Activated T-cell treated with anti-CD3 and anti-CD28 coated beads, Interleukin-2, amount 50 U/mL, for 72 hours (primary cell): ENCODE measurements around the gene COBL. TPM values are rescaled to one million over a fixed set of nuclear protein-coding genes. Genes with fewer than 3 reads are reported as not detected.

ENCODE experiments used
- ATAC-seq, 2 donors: fragments of 150-1000 bp; cut with Tn5 transposase; replicated peaks in 1 of 2; 2 replicates each; pipeline ENCODE4 v1.10.0; 2021; ENCODE audit warnings: moderate library complexity in 2 of 2, mild to moderate bottlenecking in 1 of 2
- DNase-seq, 2 donors: peaks; one replicate each; pipeline ENCODE4 v3.0.0; 2021 to 2022; ENCODE audit warnings: mixed read lengths in 1 of 2
- H3K27ac Mint-ChIP-seq: one replicate; pipeline ENCODE4 v1.8.0; 2022; ENCODE audit warnings: mild to moderate bottlenecking, moderate library complexity, mixed read lengths
- H3K27me3 Mint-ChIP-seq: one replicate; pipeline ENCODE4 v1.8.0; 2022; ENCODE audit warnings: low read depth, mixed read lengths
- H3K36me3 Mint-ChIP-seq, 2 donors: one replicate each; pipeline ENCODE4 v1.8.0; 2022; ENCODE audit warnings: mixed read lengths in 2 of 2, mild to moderate bottlenecking in 1 of 2; ENCODE audit not compliant: insufficient read depth in 2 of 2
- H3K4me1 Mint-ChIP-seq: one replicate; pipeline ENCODE4 v1.8.0; 2022; ENCODE audit warnings: low read depth, mixed read lengths
- H3K4me3 Mint-ChIP-seq, 2 donors: one replicate each; pipeline ENCODE4 v1.8.0; 2022; ENCODE audit warnings: mild to moderate bottlenecking in 2 of 2, mixed read lengths in 2 of 2, moderate library complexity in 2 of 2
- H3K9me3 Mint-ChIP-seq, 2 donors: one replicate each; pipeline ENCODE4 v1.8.0; 2022; ENCODE audit warnings: mixed read lengths in 2 of 2
- total RNA-seq, 2 donors: library from RNA; stranded (reverse); gene quantifications; one replicate each; pipeline ENCODE4 v1.2.3, GENCODE V29; 2022

The COBL gene
- total RNA-seq, 2 donors from 2014 or later = not detected

DNA sequence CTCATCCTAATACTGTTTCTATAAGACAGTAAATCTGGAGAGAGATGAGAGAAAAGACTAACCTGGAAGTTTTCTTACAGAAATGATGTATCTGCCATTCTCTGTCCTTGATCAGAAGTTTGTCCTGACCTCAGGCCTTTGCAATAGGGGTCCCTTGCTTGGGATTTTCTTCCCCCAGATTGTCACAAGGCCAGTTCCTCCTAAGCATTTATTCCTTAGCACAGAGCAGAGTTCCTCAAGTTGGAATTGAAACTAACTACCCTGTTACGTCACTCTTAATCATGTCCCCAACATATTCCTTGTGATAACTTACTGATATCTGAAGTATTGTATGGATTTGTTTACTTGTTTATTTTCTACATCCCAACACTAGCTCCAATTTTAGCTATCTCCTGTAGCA is 202.1 kb downstream of the COBL start:
- DNase-seq = no peak
- H3K27ac Mint-ChIP-seq = no peak overlapping the region
- no peaks in the 10 kb centered on the region for H3K4me1 Mint-ChIP-seq
- H3K36me3 Mint-ChIP-seq = peaks cover 0 to 3% of the 10 kb centered on the region in 2 donors
- no peak for ATAC-seq
- peaks cover 0 to 2% of the 10 kb centered on the region in 2 donors for H3K9me3 Mint-ChIP-seq
- no peak overlapping the region for H3K4me3 Mint-ChIP-seq
- H3K27me3 Mint-ChIP-seq = no peaks in the 10 kb centered on the region

DNA sequence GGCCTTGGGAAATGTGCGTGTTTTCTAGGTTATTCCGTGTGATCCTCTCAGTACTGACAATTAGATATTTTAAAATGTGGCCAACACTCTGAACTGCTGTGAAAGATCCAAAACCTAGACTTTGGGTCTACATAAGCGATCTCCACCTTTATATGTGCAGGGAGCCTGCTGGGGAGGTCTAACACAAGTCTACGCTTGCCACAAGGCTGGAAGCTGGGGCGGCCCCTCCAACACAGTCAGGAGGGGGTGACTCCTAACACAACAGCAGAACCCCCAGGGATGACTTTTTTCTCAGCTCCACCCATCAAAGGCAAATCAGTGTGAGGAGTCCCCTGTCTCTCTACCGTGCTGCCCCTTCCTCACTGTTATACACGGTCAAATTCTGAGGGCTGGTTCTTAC is 202.6 kb downstream of the COBL start:
- no peak overlapping the region for H3K27ac Mint-ChIP-seq
- no peaks in the 10 kb centered on the region for H3K27me3 Mint-ChIP-seq
- peaks cover 0 to 2% of the 10 kb centered on the region in 2 donors for H3K9me3 Mint-ChIP-seq
- DNase-seq = no peak
- no peak for ATAC-seq
- H3K36me3 Mint-ChIP-seq = peaks cover 0 to 3% of the 10 kb centered on the region in 2 donors
- no peak overlapping the region for H3K4me3 Mint-ChIP-seq
- no peaks in the 10 kb centered on the region for H3K4me1 Mint-ChIP-seq

DNA sequence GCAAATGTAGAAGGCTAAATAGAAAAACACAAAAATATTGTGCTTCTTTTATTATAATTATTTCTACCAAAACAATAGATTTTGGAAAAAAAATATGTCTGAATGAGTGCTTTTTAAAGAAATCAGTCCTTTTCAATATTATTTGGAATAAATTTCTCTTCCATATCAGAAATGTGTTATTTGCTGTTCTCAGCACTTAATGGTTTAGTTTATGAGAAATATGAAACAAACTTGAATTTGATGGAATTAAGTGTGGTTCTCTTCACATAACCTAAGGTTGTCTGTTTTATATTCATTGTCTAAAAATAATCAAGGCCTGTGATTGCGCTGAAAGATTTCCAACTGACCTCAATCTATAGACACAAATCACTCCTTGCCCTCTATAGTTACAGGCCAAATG is 203.0 kb downstream of the COBL start:
- H3K27me3 Mint-ChIP-seq = no peaks in the 10 kb centered on the region
- no peak overlapping the region for H3K4me3 Mint-ChIP-seq
- no peaks in the 10 kb centered on the region for H3K4me1 Mint-ChIP-seq
- peaks cover 0 to 3% of the 10 kb centered on the region in 2 donors for H3K36me3 Mint-ChIP-seq
- DNase-seq (no peak), ATAC-seq (no peak)
- no peak overlapping the region for H3K27ac Mint-ChIP-seq
- H3K9me3 Mint-ChIP-seq = peaks cover 0 to 2% of the 10 kb centered on the region in 2 donors

DNA sequence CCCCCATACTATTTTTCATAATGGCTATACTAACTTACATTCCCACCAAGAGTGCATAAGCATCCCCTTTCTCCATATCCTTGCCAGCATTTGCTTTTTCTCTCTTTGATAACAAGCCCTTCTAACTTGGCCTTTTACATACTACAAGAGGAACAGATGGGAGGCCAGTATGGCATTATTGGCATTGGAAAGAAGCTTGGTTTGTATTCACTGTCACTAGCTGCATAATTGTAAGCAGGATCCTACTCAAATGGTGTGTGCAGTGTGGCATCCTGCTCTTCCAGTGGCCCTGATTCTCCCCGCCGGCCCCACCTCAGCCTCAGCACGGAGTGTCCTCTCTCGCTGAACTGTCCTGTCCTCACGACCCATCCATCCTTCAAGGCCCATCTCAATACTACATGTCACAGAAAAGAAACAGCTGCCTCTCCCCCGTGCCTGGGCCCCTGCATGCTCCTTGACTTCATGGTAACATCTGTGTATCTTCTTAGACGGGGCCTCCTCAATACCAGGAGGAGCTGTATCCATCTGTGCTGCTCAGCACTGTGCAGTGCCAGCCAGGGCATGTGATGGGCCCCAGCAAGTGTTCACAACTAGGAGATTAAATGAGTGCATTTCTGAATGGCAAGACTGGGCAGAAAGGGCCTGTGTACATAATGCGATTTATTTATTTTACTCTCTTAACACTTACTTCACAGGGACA is 205.2 kb downstream of the COBL start:
- no peak overlapping the region for H3K4me3 Mint-ChIP-seq
- no peaks in the 10 kb centered on the region for H3K27me3 Mint-ChIP-seq
- peaks cover 0 to 2% of the 10 kb centered on the region in 2 donors for H3K9me3 Mint-ChIP-seq
- H3K4me1 Mint-ChIP-seq = no peaks in the 10 kb centered on the region
- DNase-seq (no peak), ATAC-seq (no peak)
- peaks cover 0 to 3% of the 10 kb centered on the region in 2 donors for H3K36me3 Mint-ChIP-seq
- no peak overlapping the region for H3K27ac Mint-ChIP-seq

DNA sequence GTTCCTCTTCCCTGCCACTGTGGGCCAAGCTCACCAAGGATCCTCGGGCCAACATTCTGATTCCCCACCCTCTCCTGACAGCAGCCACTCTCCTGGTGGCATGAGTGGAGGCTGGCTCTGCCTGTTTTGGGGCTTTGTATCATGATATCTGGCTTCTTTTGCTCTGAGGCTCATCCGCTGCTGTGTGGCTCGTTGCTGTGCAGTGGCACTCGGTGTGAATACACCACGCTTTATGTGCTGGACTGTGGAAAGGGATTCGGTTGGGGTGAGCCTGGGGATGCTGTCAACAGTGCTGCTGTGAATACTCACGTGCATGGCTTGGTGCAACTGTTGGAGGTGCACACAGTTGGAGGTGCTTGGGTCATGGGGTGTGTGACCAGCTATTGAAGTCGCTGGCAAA is 208.5 kb downstream of the COBL start:
- no peaks in the 10 kb centered on the region for H3K27me3 Mint-ChIP-seq
- no peaks in the 10 kb centered on the region for H3K9me3 Mint-ChIP-seq
- no peaks in the 10 kb centered on the region for H3K36me3 Mint-ChIP-seq
- H3K4me1 Mint-ChIP-seq = no peaks in the 10 kb centered on the region
- no peak overlapping the region for H3K4me3 Mint-ChIP-seq
- ATAC-seq (no peak), DNase-seq (no peak)
- no peak overlapping the region for H3K27ac Mint-ChIP-seq

DNA sequence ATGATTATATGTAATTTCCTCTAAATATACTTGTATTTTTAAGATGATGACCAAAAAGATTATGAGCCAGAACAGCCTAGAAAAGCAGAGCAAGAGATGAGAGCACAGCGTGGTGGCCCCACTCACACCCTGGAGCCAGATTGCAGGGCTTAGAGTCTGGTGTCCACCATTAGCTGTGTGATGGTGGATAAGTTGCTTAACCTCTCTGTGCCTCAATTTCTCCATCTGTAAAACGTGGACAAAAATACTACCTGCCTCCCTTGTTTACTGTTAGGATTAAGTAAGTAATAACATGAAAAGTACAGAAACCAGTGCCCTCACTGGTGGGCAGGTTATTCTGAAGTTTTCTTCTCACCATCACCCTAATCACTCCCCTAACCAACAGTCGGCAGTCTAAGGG is 212.3 kb downstream of the COBL start:
- no peaks in the 10 kb centered on the region for H3K9me3 Mint-ChIP-seq
- H3K36me3 Mint-ChIP-seq = no peaks in the 10 kb centered on the region
- H3K27me3 Mint-ChIP-seq = peaks cover 7% of the 10 kb centered on the region
- no peak overlapping the region for H3K27ac Mint-ChIP-seq
- no peaks in the 10 kb centered on the region for H3K4me1 Mint-ChIP-seq
- no peak overlapping the region for H3K4me3 Mint-ChIP-seq
- DNase-seq = no peak
- no peak for ATAC-seq

DNA sequence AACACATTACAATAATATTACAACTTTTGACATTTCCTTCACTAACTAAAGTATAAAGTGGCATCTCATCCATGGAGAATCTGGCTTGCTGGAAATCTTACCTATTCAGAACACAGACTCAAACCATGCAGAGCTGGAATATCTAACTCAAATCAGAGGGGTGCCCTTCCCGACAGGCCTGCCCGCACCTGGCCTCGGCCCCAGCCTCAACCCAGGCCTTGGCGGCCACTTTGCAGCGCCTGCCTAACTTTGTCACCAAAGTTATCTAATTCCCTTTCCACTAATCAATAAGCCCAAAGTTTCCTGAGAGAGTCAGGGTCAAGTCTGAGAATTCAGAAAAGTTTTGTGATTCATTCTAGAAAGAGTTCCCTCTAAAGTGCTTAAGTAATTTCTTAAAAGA is 212.9 kb downstream of the COBL start:
- Mint-ChIP-seq H3K27ac (no peak overlapping the region), H3K27me3 (peaks cover 7% of the 10 kb centered on the region)
- no peak for DNase-seq

DNA sequence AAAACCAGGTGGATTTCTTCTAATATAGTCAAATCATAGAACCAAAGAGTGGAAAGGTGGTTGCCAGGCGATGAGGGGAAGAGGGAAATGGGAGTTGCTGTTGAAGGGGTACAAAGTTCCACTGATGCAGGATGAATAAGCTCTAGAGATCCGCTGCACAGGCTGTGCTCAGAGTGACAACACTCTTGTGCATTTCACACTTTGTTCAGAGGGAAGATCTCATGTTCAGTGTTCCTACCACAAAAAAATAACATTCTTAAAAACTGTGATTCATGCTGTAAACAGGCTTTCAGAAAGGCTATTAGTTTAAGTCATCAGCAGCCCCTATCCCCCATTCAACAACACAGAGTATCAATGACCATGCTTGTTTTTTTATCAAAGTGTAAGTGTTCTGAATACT is 213.8 kb downstream of the COBL start:
- H3K4me3 Mint-ChIP-seq = no peak overlapping the region
- peaks cover 2 to 3% of the 10 kb centered on the region in 2 donors for H3K9me3 Mint-ChIP-seq
- DNase-seq = no peak
- H3K27me3 Mint-ChIP-seq = peaks cover 7% of the 10 kb centered on the region
- no peak for ATAC-seq
- no peaks in the 10 kb centered on the region for H3K4me1 Mint-ChIP-seq
- peaks cover 0 to 3% of the 10 kb centered on the region in 2 donors for H3K36me3 Mint-ChIP-seq
- H3K27ac Mint-ChIP-seq = no peak overlapping the region

More for the DNA sequence above, 212.9 kb downstream of the COBL start:
- ATAC-seq = no peak
- no peak overlapping the region for H3K4me3 Mint-ChIP-seq
- H3K36me3 Mint-ChIP-seq = peaks cover 0 to under 1% of the 10 kb centered on the region in 2 donors
- peaks cover 0 to 1% of the 10 kb centered on the region in 2 donors for H3K9me3 Mint-ChIP-seq
- no peaks in the 10 kb centered on the region for H3K4me1 Mint-ChIP-seq

DNA sequence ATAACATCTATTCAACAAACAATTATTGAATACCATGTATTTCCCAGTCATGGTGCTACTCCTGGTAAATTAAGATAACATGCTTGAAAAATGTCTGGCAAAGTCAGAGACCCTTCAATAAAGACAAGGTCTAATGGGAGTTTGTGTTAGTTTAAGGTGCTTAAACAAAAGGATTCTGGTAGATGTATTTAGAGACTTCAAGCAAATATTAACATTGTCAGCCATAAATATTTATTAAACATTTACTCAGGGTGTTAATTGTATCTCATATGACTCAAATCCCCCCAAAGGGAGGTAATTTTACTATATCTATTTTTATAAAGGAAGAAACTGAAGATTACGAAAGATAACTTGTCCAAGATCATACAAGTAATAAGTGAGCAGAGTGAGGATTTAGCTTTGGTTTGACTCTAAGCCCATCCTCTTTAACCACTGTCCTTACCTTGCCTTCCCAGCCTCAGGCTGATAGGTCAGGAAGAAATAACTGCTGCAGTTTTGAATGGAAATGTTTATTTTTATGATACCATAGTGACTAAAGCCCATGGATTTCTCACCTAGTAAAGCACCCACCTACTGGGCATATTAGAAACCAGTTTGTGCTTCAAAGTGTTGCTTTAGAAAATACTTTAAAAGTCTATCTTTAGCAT is 215.4 kb downstream of the COBL start:
- Mint-ChIP-seq H3K27me3 (peaks cover 7% of the 10 kb centered on the region), H3K4me3 (no peak overlapping the region), H3K4me1 (no peaks in the 10 kb centered on the region), H3K9me3 (peaks cover 2 to 3% of the 10 kb centered on the region in 2 donors), H3K36me3 (peaks cover 0 to 4% of the 10 kb centered on the region in 2 donors), H3K27ac (no peak overlapping the region)
- no peak for DNase-seq
- no peak for ATAC-seq

DNA sequence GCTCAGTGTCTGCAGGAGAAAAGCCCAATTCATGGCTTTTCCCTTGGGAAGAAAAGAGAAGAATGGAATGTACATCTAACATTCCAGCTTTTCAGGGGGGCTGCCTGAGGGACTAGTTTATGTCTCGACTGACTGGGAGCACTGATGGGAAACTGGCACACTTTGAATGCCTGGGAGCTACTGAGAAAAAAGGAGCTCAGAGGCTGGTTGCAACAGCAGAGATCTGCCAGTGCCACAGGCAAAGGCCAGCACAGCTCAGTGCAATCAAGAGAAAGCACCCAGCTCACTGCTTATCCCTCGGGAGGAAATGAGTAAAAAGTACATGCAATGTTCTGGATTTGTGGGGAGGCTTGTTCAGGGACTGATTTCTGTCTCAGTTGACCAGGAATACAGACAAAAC is 226.2 kb downstream of the COBL start:
- Mint-ChIP-seq H3K36me3 (peaks cover 4 to 7% of the 10 kb centered on the region in 2 donors), H3K27ac (no peak overlapping the region), H3K9me3 (peaks cover 0 to 14% of the 10 kb centered on the region in 2 donors), H3K27me3 (peaks cover 6% of the 10 kb centered on the region), H3K4me1 (no peaks in the 10 kb centered on the region), H3K4me3 (no peak overlapping the region)
- DNase-seq (no peak), ATAC-seq (no peak)

DNA sequence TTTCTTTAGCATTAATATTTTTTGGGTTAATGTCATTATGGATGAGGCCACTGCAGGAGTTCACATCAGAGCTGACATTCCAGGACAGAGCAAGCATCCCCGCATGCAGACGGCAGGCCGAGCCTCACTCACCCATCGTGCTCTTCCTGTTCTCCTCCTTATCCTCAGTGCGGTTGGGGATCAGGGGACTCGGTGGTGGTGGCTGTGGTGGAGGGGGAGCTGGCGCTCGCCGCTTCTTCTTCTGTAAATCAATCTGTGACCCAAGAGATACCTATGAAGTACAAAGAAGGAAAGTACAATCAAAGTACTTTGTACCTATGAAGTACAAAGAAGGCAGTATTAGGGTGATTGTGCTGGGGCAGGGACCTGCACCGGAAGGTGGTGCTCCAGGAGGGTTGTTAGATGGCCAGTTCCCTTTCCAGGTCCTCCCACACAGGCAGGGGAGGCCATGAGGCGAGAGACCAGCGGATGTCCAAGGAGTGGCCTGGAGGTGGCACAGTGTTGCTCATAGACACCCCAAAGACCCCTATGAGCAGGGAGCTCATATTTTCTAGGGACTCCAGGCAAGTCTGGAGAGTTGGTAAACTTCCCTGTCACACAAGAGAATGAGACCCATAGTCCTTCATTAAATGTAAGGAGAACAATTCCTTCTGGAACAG is 231.4 kb downstream of the COBL start:
- DNase-seq (no peak), ATAC-seq (no peak)
- Mint-ChIP-seq H3K27ac (no peak overlapping the region), H3K36me3 (no peaks in the 10 kb centered on the region), H3K4me3 (no peak overlapping the region), H3K9me3 (no peaks in the 10 kb centered on the region), H3K4me1 (no peaks in the 10 kb centered on the region), H3K27me3 (no peaks in the 10 kb centered on the region)

DNA sequence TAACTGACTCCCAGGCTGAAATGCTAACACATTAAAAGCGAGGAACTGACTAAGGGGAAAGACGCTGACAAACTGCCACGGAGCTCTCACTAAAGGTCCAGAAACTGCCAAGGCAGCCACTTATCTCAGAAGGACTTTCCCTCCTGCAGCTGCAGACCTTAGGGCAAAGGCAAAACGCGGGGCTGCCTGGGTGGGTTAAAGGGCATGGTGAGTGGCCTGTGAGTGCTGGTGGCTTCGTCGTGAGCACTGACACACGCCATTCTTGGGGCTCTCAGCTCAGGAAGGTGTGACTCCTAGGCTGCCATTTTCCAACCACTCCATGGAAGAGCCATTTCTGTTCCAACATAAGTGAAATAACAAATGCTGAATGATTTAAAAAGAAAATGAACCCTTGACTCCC is 232.5 kb downstream of the COBL start:
- Mint-ChIP-seq H3K4me1 (no peaks in the 10 kb centered on the region), H3K4me3 (no peak overlapping the region), H3K27ac (no peak overlapping the region), H3K9me3 (no peaks in the 10 kb centered on the region), H3K36me3 (no peaks in the 10 kb centered on the region), H3K27me3 (no peaks in the 10 kb centered on the region)
- DNase-seq (no peak), ATAC-seq (no peak)

DNA sequence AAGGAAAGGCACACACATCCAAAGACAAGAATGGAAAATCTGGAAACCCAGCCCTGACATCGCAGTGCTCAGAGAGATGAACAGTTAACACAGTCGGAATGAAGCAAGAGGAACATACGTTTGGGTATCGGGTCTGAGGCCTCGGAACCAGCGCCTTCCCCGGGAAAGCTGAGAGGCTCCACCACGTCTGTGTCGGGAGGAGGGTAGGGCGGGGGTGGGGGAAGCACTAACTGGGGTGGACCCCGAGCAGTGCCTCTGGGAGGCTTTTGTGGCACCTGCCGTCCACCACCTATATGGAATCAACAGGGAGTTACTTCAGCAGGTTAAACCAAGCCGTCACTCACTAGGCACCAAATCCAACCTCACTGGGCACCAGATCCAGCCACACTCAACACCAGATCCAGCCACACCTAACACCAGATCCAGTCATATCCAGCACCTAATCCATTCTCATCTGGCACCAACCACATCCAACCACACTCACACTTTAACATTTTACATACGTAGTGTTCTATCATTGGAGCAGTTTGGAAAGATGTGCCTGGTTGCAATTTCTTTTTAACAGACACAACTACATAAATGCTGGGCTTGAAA is 233.6 kb downstream of the COBL start:
- Mint-ChIP-seq H3K36me3 (no peaks in the 10 kb centered on the region), H3K27me3 (no peaks in the 10 kb centered on the region), H3K4me3 (no peak overlapping the region), H3K9me3 (no peaks in the 10 kb centered on the region), H3K4me1 (no peaks in the 10 kb centered on the region), H3K27ac (no peak overlapping the region)
- DNase-seq = no peak
- ATAC-seq = no peak
